Stimulated activated CD8-positive, alpha-beta memory T cell treated with anti-CD3 and anti-CD28 coated beads, Interleukin-7, amount 100 ng/mL, for 1 hour (primary cell): ENCODE results near the gene MAP3K4.
A peak's percentile ranks its signal among the peaks of the same experiment; 100 is the strongest.
"Not testable (repeated sequence)": the region's sequence is repeated elsewhere in the genome, so short reads cannot be mapped to it uniquely, and the experiment has no call there.

Experiments
- DNase-seq, 2 donors: peaks; one replicate each; pipeline ENCODE4 v3.0.0-alpha.2; 2020; ENCODE audit warnings: low read depth in 2 of 2

Gene MAP3K4

GRCh38 chr6:160972111-160972510 lies 19.5 kb upstream of the MAP3K4 start:
- no peak for DNase-seq

DNA sequence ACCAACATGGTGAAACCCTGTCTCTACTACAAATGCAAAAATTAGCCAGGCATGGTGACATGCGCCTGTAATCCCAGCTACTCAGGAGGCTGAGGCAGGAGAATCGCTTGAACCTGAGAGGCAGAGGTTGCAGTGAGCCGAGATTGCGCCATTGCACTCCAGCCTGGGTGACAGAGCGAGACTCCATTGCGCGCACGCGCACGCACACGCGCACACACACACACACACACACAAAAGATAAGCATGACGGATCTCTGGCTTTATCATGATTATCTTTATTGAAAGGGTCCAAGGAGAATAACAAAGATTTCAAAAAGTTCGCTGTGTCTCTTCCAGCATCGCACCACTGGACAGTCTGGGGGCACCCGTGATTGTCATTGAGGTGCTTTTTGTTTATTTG lies 19.0 kb upstream of the MAP3K4 start:
- not testable (repeated sequence) for DNase-seq

- no peak for DNase-seq
Measured at GRCh38 chr6:160973311-160974250, 18.0 kb upstream of the MAP3K4 start.

DNA sequence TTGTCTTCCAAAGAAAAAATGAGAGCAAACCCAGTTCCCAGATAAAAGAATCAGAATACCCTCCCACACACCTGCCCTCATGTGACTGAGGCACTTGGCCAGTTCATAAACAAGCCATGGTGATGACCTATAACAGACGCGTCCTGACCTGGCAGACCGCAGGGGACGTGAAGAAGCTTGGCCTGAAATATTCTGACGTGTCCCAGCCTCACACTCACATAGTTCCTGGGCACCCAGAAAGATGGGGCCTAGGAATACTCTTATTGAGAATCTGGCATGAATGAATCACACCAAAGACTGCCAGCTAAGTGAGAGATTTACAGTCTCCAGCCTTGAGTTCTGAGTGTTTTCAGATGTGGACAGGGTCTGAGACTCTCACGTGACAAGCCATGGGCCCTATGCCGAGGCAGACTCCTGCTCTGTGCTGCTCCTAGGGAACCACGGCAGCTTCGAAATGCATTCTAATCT lies 17.2 kb upstream of the MAP3K4 start:
- no peak for DNase-seq

- no peak for DNase-seq
Measured at GRCh38 chr6:160975162-160975561, 16.4 kb upstream of the MAP3K4 start.

DNA sequence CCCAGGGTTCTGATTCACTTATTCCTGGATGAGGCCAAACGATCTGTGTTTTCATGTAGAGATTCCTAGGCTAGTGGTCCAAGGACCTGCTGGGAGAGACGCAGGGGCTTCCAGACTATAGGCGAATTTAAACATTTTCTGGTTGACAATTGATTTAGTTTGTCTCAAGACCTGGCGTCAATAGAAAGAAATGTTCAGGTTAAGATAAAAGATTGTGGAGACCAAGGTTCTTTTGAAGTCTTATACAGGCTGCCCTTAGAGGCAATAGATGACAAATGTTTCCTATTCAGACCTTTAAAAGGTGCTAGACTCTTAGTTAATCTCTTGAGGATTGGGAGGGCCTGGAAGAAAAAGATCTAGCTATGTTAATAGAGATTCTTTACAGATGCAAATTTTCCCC lies 15.6 kb upstream of the MAP3K4 start:
- DNase-seq = not testable (repeated sequence)

- no peak for DNase-seq
Measured at GRCh38 chr6:160978141-160978901, 13.2 kb upstream of the MAP3K4 start.

DNA sequence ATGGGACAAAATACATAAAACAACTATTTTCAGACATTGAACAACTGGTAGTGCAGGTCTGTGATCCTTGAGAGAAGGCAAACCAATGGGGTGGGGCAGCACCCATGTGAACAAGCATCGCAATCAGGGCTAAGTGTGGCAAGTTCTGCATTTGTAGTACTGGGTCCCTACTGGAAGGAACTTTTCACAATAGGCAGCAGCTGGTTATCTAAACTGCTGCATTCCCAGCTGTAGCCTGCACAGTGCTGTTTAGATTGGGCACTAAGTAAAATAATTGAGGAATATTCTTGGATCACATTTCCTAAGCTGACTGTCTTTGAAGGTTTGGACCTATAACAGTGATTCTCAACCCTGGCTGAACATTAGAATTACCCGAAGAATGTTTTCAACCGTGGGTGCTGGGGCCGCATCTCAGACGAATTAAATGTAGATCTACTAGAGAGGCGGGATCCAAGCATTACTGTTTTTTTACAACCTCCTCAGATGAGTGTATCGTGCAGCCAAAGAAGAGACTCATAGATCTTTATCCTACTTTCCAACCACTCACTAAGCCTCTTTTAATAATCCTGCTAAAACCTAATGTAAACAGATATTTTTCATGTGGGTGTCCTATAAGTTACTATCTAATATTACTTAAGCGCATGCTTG lies 12.4 kb upstream of the MAP3K4 start:
- DNase-seq = no peak

GRCh38 chr6:160983377-160983948 lies 8.1 kb upstream of the MAP3K4 start:
- DNase-seq = not testable (repeated sequence)

DNA sequence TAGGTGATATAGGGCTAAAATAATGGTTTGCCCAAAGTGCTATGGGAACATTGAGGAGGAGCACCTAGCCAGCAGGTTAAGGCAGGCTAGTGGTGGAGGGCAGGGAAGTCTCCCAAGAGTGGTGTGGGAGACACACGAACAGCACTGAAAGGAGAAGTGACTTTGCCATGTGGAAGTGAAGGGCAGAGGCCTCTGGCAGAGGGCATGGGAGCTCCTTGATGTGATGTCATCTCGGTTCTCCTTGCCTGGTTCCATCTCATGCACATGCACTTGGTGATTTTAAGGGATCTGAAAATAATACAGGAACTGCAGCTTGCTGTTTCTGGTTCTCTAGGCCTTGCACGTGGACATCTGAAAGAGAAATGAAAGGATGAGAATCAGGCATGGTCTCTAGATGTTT lies 4.7 kb upstream of the MAP3K4 start:
- DNase-seq = no peak

GRCh38 chr6:160987265-160987664 lies 4.3 kb upstream of the MAP3K4 start:
- no peak for DNase-seq

GRCh38 chr6:160990847-160991405 lies 643 bp upstream of the MAP3K4 start:
- no peak for DNase-seq

GRCh38 chr6:160992061-160992979 lies 751 bp downstream of the MAP3K4 start:
- DNase-seq = peak; percentile 2

DNA sequence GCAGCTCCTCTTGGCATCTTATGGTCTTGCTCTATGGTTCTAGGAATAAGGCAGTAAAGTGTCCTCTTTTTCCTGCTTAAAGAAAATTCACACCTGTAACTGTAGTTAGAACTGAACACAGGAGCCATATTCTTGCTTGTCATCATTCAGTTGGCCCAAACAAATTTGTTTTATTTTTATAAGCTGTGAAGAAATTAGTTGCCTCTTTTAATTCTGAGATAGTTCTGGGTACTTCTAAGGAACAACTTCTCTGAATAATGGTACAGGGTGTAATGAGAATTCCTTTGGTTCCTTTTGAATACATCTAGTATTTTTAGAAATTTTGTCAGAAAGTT lies 1.4 kb downstream of the MAP3K4 start:
- no peak for DNase-seq

DNA sequence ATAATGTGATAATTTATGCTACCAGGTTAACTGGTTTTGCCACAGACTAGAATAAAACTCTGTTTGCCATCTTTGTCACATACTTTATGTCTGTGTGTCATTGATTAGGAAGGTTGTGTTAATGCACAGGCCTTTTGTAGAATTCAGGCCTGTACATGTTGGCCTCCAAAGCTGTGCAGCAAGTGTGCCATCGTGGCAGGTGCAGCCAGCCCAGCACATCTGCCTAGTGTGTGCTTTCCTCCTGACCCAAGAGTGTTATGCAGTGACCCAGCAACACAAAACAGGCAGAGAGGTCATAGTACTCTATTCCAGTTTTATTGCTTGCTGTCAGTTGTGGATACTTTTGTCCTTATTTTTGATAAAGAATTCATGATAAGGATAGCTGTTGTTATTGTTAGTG lies 3.7 kb downstream of the MAP3K4 start:
- DNase-seq = no peak

- DNase-seq = no peak
Measured at GRCh38 chr6:160996131-160996601, 4.6 kb downstream of the MAP3K4 start.

DNA sequence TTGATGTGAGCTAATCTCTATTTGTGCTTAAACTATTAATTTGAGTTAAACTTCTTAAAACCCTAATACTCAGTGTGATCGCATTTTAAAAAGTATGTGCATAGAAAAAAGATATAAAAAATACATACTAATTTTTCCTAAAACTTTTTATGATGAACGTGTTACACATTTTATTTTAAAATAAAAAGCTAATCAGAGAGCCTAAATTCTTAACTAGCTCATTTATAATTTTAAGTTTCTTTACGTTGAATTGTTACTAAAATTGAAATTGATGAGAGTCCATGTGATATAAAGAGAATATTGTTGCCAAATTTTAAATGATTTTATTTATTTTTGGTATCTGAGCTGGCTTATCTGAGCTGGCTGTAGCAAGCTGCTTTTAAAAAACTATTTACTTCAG lies 6.6 kb downstream of the MAP3K4 start:
- no peak for DNase-seq

DNA sequence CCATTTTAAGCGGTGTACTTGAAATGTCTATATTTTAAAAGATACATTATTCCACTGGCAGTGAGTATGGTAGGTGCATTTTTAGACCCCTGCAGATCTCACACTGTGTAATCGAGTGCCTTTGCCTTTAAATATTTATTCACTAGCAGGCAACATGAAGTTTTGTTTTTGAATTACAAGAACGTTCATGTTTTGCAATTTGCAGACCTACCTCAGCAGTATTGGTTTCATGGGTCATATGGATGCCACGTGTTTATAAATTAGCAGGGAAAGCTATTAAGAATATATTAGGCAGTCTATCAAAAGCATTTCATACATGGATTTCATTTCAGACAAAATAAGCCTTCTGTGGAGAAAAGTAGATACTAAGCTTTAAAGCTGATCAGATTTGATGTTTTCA lies 7.2 kb downstream of the MAP3K4 start:
- no peak for DNase-seq

- no peak for DNase-seq
Measured at GRCh38 chr6:160999516-160999915, 7.9 kb downstream of the MAP3K4 start.

GRCh38 chr6:161000632-161001031 lies 9.1 kb downstream of the MAP3K4 start:
- DNase-seq = no peak

DNA sequence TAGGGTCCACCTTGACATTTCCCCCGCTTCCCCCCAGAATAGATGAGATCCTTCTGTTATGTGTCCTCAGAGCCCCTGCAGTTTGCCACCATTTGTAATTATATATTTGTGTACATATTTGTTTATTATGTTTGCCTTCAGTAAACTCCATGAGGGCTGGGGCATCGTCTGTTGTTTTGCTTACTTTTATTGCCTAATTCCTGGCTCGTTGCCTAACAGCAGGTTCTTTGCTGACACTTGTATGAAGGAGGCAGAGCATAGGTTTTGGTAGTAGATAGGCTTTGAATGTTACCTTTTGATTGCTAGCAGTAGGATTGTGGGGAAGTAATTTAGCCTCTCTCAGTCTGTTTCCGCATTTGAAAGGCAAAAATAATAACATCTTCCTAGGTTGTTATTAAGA lies 9.9 kb downstream of the MAP3K4 start:
- no peak for DNase-seq
